GM12878 (cell line): ENCODE data around the gene NFIX. TPM values are rescaled to one million over a fixed set of nuclear protein-coding genes. Genes with fewer than 3 reads are reported as not detected.
A peak's percentile ranks its signal among the peaks of the same experiment; 100 is the strongest.

Experiments used
- ATF7 ChIP-seq: fragments of 450-650 bp; IDR thresholded peaks from 2 replicates; pipeline ENCODE4 v1.6.1; 2016; ENCODE audit warnings: low read depth, mild to moderate bottlenecking
- BCL11A ChIP-seq: IDR thresholded peaks from 2 replicates; pipeline ENCODE4 v1.6.1; 2011; ENCODE audit warnings: low read depth, low read length
- CBX3 ChIP-seq: fragments of 200-600 bp; sonication (generic); IDR thresholded peaks from 2 replicates; pipeline ENCODE4 v1.6.1; 2016; ENCODE audit warnings: low read depth, borderline replicate concordance
- EGR1 ChIP-seq, 2 experiments: IDR thresholded peaks; 1 replicate in 1 of 2; 2 replicates in 1 of 2; pipeline ENCODE4 v1.6.1; 2011 to 2012; ENCODE audit warnings: low read depth in 2 of 2, low read length in 2 of 2, borderline replicate concordance in 1 of 2, mild to moderate bottlenecking in 1 of 2, moderate library complexity in 1 of 2
- ELK1 ChIP-seq: IDR thresholded peaks from 2 replicates; pipeline ENCODE4 v1.6.1; 2012; ENCODE audit warnings: low read depth, low read length, improper control_type of control experiment
- ESRRA ChIP-seq: IDR thresholded peaks from 2 replicates; pipeline ENCODE4 v1.6.1; 2012; ENCODE audit warnings: mild to moderate bottlenecking, low read length, improper control_type of control experiment
- FOXM1 ChIP-seq: IDR thresholded peaks from 2 replicates; pipeline ENCODE4 v1.6.1; 2012; ENCODE audit warnings: low read depth, mild to moderate bottlenecking, inconsistent platforms, low read length, moderate library complexity
- HSF1 ChIP-seq: fragments of 150-350 bp; IDR thresholded peaks from 2 replicates; pipeline ENCODE4 v1.6.1; 2014; ENCODE audit warnings: mild to moderate bottlenecking, low read depth, low read length
- IRF3 ChIP-seq: fragments of 450-650 bp; IDR thresholded peaks from 2 replicates; pipeline ENCODE4 v1.6.1; 2014; ENCODE audit warnings: mild to moderate bottlenecking
- IRF5 ChIP-seq: fragments of 450-650 bp; IDR thresholded peaks from 2 replicates; pipeline ENCODE4 v1.6.1; 2017; ENCODE audit warnings: borderline replicate concordance
- MEF2B ChIP-seq: fragments of 450-650 bp; IDR thresholded peaks from 2 replicates; pipeline ENCODE4 v1.6.1; 2018; ENCODE audit warnings: mild to moderate bottlenecking, moderate library complexity; ENCODE audit not compliant: partially characterized antibody, poor library complexity, severe bottlenecking
- MYB ChIP-seq: fragments of 150-350 bp; IDR thresholded peaks from 2 replicates; pipeline ENCODE4 v1.6.1; 2014; ENCODE audit warnings: mild to moderate bottlenecking, low read depth, low read length, borderline replicate concordance
- NR2C2 ChIP-seq: IDR thresholded peaks from 2 replicates; pipeline ENCODE4 v1.6.1; 2011; ENCODE audit warnings: borderline replicate concordance, low read depth; ENCODE audit not compliant: control insufficient read depth, insufficient read length
- PAX5 ChIP-seq: IDR thresholded peaks from 2 replicates; pipeline ENCODE4 v1.6.1; 2011; ENCODE audit warnings: low read depth, low read length, borderline replicate concordance
- PRDM15 ChIP-seq: fragments of 450-650 bp; formaldehyde crosslinking; IDR thresholded peaks from 2 replicates; pipeline ENCODE4 v1.4.0; 2020; ENCODE audit warnings: mild to moderate bottlenecking, moderate library complexity
- RBBP5 ChIP-seq: fragments of 200-600 bp; sonication (generic); conservative IDR thresholded peaks from 2 replicates; pipeline ENCODE4 v1.6.1; 2016
- SRF ChIP-seq, 2 experiments: IDR thresholded peaks; 2 replicates each; pipeline ENCODE4 v1.6.1; 2011; ENCODE audit warnings: low read depth in 2 of 2, low read length in 2 of 2, mild to moderate bottlenecking in 1 of 2, moderate library complexity in 1 of 2
- SUZ12 ChIP-seq: fragments of 200-600 bp; sonication (generic); IDR thresholded peaks from one replicate; pipeline ENCODE4 v1.6.1; 2018; ENCODE audit warnings: antibody characterized with exemption, mild to moderate bottlenecking; ENCODE audit not compliant: unreplicated experiment
- WRNIP1 ChIP-seq: IDR thresholded peaks from 2 replicates; pipeline ENCODE4 v1.6.1; 2011; ENCODE audit warnings: low read depth, low read length, improper control_type of control experiment, borderline replicate concordance
- YBX1 ChIP-seq: fragments of 450-650 bp; IDR thresholded peaks from 2 replicates; pipeline ENCODE4 v1.6.1; 2016; ENCODE audit warnings: antibody characterized with exemption
- ZNF24 ChIP-seq: fragments of 450-650 bp; IDR thresholded peaks from 2 replicates; pipeline ENCODE4 v1.6.1; 2017; ENCODE audit warnings: antibody characterized with exemption, mild to moderate bottlenecking
- ZSCAN29 ChIP-seq: fragments of 450-650 bp; IDR thresholded peaks from 2 replicates; pipeline ENCODE4 v1.6.1; 2017; ENCODE audit warnings: mild to moderate bottlenecking, moderate library complexity
- polyA plus RNA-seq, 11 experiments: library from polyadenylated mRNA; depleted of rRNA in 4 of 11; unstranded in 6 of 11; stranded (reverse) in 5 of 11; fragments of >200 nt; fragmentation: Nextera tagmentation in 4 of 11; fragmentation: Illumina TruSeq in 1 of 11; extraction: Ambion mirVana in 4 of 11; extraction: Trizol in 1 of 11; gene quantifications; 1 replicate in 1 of 11; 2 replicates in 10 of 11; pipeline versions ENCODE4 v1.2.1 to v1.2.3, GENCODE V29; 2011 to 2016; ENCODE audit warnings: inconsistent platforms in 2 of 11, missing spikeins in 2 of 11, low read depth in 1 of 11
- total RNA-seq, 4 experiments: library from RNA; depleted of rRNA in 3 of 4; stranded (reverse); fragments of >200 nt in 3 of 4; fragmentation: Illumina TruSeq in 1 of 4; extraction: Trizol in 1 of 4; gene quantifications; 2 replicates each; pipeline versions ENCODE4 v1.2.1 to v1.2.3, GENCODE V29; 2013 to 2021

Gene NFIX
- total and polyA plus RNA-seq, 10 of the 15 experiments (the other 5 are each of a cell fraction or from before 2014, with no cell fraction given), result 0.02 to 2.2 (median 0.28) TPM

- TF ChIP-seq HSF1, result no peak
- peak in 1 of 2 experiments; percentile 64; a peak in 1 of 3 replicates for TF ChIP-seq EGR1 (IDR thresholded peaks at IDR 0.05; ENCODE audit: borderline replicate concordance in 1 of 2, low read depth in 2 of 2, low read length in 2 of 2)
- TF ChIP-seq MEF2B, result peak; percentile 92
- TF ChIP-seq IRF3, result no peak
- no peak for TF ChIP-seq SUZ12
- TF ChIP-seq YBX1, result no peak
- TF ChIP-seq PAX5, result 0 out of 2 replicates have a peak, but pooled peaks have one; percentile 13
- TF ChIP-seq ATF7, result no peak
- no peak for TF ChIP-seq IRF5
- no peak for TF ChIP-seq RBBP5
- no peak for TF ChIP-seq CBX3
- TF ChIP-seq ELK1, result no peak
- no peak for TF ChIP-seq PRDM15 (CRISPR knock-in tag)
- no peak for TF ChIP-seq WRNIP1
- no peak for TF ChIP-seq ESRRA
- TF ChIP-seq BCL11A, result no peak
- TF ChIP-seq MYB, result no peak
- no peak for TF ChIP-seq ZNF24
- no peak for TF ChIP-seq ZSCAN29
- TF ChIP-seq FOXM1, result no peak
- TF ChIP-seq SRF (IDR thresholded peaks at IDR 0.05; ENCODE audit: low read depth in 2 of 2, low read length in 2 of 2), result peak; percentile 89 to 98
- peak; percentile 60 for TF ChIP-seq NR2C2
Measured at GRCh38 chr19:13117772-13118423, 122.6 kb downstream of the NFIX start, which contains the start of gene NACC1 (continued).
